SK-N-SH (cell line): ENCODE measurements around the gene DGKI. TPM values are rescaled to one million over a fixed set of nuclear protein-coding genes. Genes with fewer than 3 reads are reported as not detected.

ENCODE experiments used
- CTCF ChIA-PET: fragments of 300-600, 350-600 bp; formaldehyde crosslinking; extraction: SDS; loops from one replicate; lab custom pipeline; 2021; lab: Yijun Ruan, JAX
- POLR2A ChIA-PET: fragments of 350-600 bp; sonication (Branson Sonifier 250); formaldehyde crosslinking; extraction: SDS; loops from one replicate; lab custom pipeline; 2020; ENCODE audit warnings: antibody characterized with exemption, inconsistent platforms; lab: Yijun Ruan, JAX
- DNase-seq: peaks from one replicate; pipeline ENCODE4 v3.0.0; 2012
- H2AFZ ChIP-seq: fragments of 200-600 bp; sonication (generic); 2 replicates; pipeline ENCODE4 v1.8.1; 2016; ENCODE audit warnings: antibody characterized with exemption, mild to moderate bottlenecking, low read depth
- H3F3A ChIP-seq: fragments of 200-600 bp; sonication (generic); replicated peaks from 2 replicates; pipeline ENCODE3; 2016; ENCODE audit warnings: antibody characterized with exemption, mild to moderate bottlenecking; ENCODE audit not compliant: insufficient read depth
- H3K27ac ChIP-seq, 2 experiments: fragments of 200-500 bp in 1 of 2; fragments of 200-600 bp in 1 of 2; sonication (Bioruptor generic) in 1 of 2; sonication (generic), shearing (Covaris generic) in 1 of 2; 2 replicates each; pipeline versions ENCODE4 v1.5.1 to v1.6.1; 2014 to 2016; ENCODE audit warnings: low read depth in 2 of 2, inconsistent platforms in 1 of 2, low read length in 1 of 2, mild to moderate bottlenecking in 1 of 2, mixed read lengths in 1 of 2
- H3K27me3 ChIP-seq: fragments of 200-600 bp; sonication (generic), shearing (Covaris generic); 2 replicates; pipeline ENCODE4 v1.6.1; 2016; ENCODE audit warnings: mixed run types; ENCODE audit not compliant: insufficient read depth
- H3K36me3 ChIP-seq, 2 experiments: fragments of 200-500 bp in 1 of 2; fragments of 200-600 bp in 1 of 2; sonication (Bioruptor generic) in 1 of 2; sonication (generic) in 1 of 2; replicated peaks in 1 of 2; 2 replicates each; pipeline versions ENCODE3 to v1.5.1; 2014 to 2016; ENCODE audit warnings: low read length in 1 of 2, mild to moderate bottlenecking in 1 of 2; ENCODE audit not compliant: insufficient read depth in 2 of 2, control insufficient read depth in 1 of 2
- H3K4me1 ChIP-seq, 2 experiments: fragments of 200-500 bp in 1 of 2; fragments of 200-600 bp in 1 of 2; sonication (Bioruptor generic) in 1 of 2; sonication (generic), shearing (Covaris generic) in 1 of 2; 2 replicates each; pipeline versions ENCODE4 v1.5.1 to v1.6.1; 2014 to 2016; ENCODE audit warnings: low read depth in 1 of 2, low read length in 1 of 2, mixed run types in 1 of 2; ENCODE audit not compliant: insufficient read depth in 2 of 2, control insufficient read depth in 1 of 2
- H3K4me2 ChIP-seq: fragments of 200-600 bp; sonication (generic), shearing (Covaris generic); 2 replicates; pipeline ENCODE4 v1.6.1; 2017; ENCODE audit warnings: mixed run types
- H3K4me3 ChIP-seq, 2 experiments: fragments of 200-500 bp in 1 of 2; fragments of 200-600 bp in 1 of 2; sonication (Bioruptor generic) in 1 of 2; sonication (generic), shearing (Covaris generic) in 1 of 2; 2 replicates each; pipeline versions ENCODE4 v1.5.1 to v1.8.1; 2014 to 2016; ENCODE audit warnings: low read depth in 2 of 2, inconsistent platforms in 1 of 2, low read length in 1 of 2, mild to moderate bottlenecking in 1 of 2, mixed read lengths in 1 of 2, moderate library complexity in 1 of 2
- H3K79me2 ChIP-seq: fragments of 200-600 bp; sonication (generic); 2 replicates; pipeline ENCODE4 v1.8.1; 2017; ENCODE audit warnings: mild to moderate bottlenecking; ENCODE audit not compliant: insufficient read depth
- H3K9ac ChIP-seq: fragments of 200-600 bp; sonication (generic); 2 replicates; pipeline ENCODE4 v1.6.1; 2017; ENCODE audit warnings: mixed run types
- H3K9me2 ChIP-seq: fragments of 200-600 bp; sonication (generic); 2 replicates; pipeline ENCODE4 v1.6.1; 2017; ENCODE audit warnings: mixed run types
- H3K9me3 ChIP-seq: fragments of 200-600 bp; sonication (generic); 2 replicates; pipeline ENCODE4 v1.6.1; 2017; ENCODE audit warnings: mixed run types, mild to moderate bottlenecking, moderate library complexity
- H4K20me1 ChIP-seq: fragments of 200-600 bp; sonication (generic); 2 replicates; pipeline ENCODE4 v1.6.1; 2017; ENCODE audit warnings: mild to moderate bottlenecking, mixed run types; ENCODE audit not compliant: insufficient read depth
- CHD2 ChIP-seq: fragments of 150-350 bp; IDR thresholded peaks from 2 replicates; pipeline ENCODE4 v1.6.1; 2018; ENCODE audit warnings: low read length; ENCODE audit not compliant: partially characterized antibody
- EP300 ChIP-seq, 2 experiments: IDR thresholded peaks; 2 replicates each; pipeline versions ENCODE4 v1.4.0 to v1.6.1; 2012; ENCODE audit warnings: borderline replicate concordance in 1 of 2, low read depth in 1 of 2, low read length in 1 of 2
- EZH2phosphoT487 ChIP-seq: fragments of 200-600 bp; sonication (generic); IDR thresholded peaks from 2 replicates; pipeline ENCODE4 v1.6.1; 2017; ENCODE audit warnings: low read depth, mixed run types, mild to moderate bottlenecking, antibody characterized with exemption, moderate library complexity, borderline replicate concordance
- FOSL2 ChIP-seq: IDR thresholded peaks from 2 replicates; pipeline ENCODE4 v1.4.0; 2012; ENCODE audit warnings: low read depth, mild to moderate bottlenecking, moderate library complexity, borderline replicate concordance
- FOXJ3 ChIP-seq: sonication (generic); formaldehyde crosslinking; IDR thresholded peaks from 2 replicates; pipeline ENCODE4 v1.5.1; 2020; ENCODE audit warnings: mild to moderate bottlenecking, missing genetic modification reagents
- GATA2 ChIP-seq: sonication (generic); formaldehyde crosslinking; IDR thresholded peaks from 2 replicates; pipeline ENCODE4 v1.5.0; 2020; ENCODE audit warnings: mild to moderate bottlenecking, missing genetic modification reagents
- JUND ChIP-seq: IDR thresholded peaks from 2 replicates; pipeline ENCODE4 v1.4.0; 2012
- MEF2A ChIP-seq: IDR thresholded peaks from 2 replicates; pipeline ENCODE4 v1.4.0; 2012; ENCODE audit warnings: low read depth, borderline replicate concordance
- NFIC ChIP-seq: IDR thresholded peaks from 2 replicates; pipeline ENCODE4 v1.4.0; 2012; ENCODE audit warnings: borderline replicate concordance
- NRF1 ChIP-seq: IDR thresholded peaks from 2 replicates; pipeline ENCODE4 v1.6.1; 2012; ENCODE audit warnings: low read depth, mild to moderate bottlenecking, low read length
- POLR2AphosphoS5 ChIP-seq: IDR thresholded peaks from 2 replicates; pipeline ENCODE4 v1.6.1; 2012; ENCODE audit warnings: low read depth, low read length
- RCOR1 ChIP-seq: fragments of 150-350 bp; IDR thresholded peaks from 2 replicates; pipeline ENCODE4 v1.6.1; 2017; ENCODE audit warnings: antibody characterized with exemption, low read length
- RFX5 ChIP-seq: IDR thresholded peaks from 2 replicates; pipeline ENCODE4 v1.6.1; 2012; ENCODE audit warnings: mild to moderate bottlenecking, improper control_type of control experiment, low read length
- RXRA ChIP-seq: IDR thresholded peaks from 2 replicates; pipeline ENCODE4 v1.4.0; 2012; ENCODE audit warnings: low read depth, mild to moderate bottlenecking, borderline replicate concordance
- TAF1 ChIP-seq: IDR thresholded peaks from 2 replicates; pipeline ENCODE4 v1.6.1; 2012; ENCODE audit warnings: low read depth, mild to moderate bottlenecking, low read length, moderate library complexity, borderline replicate concordance
- TEAD4 ChIP-seq: IDR thresholded peaks from 2 replicates; pipeline ENCODE4 v1.4.0; 2012; ENCODE audit warnings: mild to moderate bottlenecking, borderline replicate concordance; ENCODE audit not compliant: insufficient read depth
- WGBS: methylation state at CpG from one replicate; pipeline ENCODE4 v1.1.6; 2017; ENCODE audit warnings: low lambda C conversion rate; 5-methylcytosine and 5-hydroxymethylcytosine counted together
- polyA plus RNA-seq, 3 experiments: library from polyadenylated mRNA; depleted of rRNA; stranded (reverse); fragments of >200 nt; gene quantifications; 2 replicates each; pipeline ENCODE4 v1.2.3, GENCODE V29; 2012
- TF ChIP-seq, protein P1 (sequence below): fragments of 200-600 bp; sonication (generic); IDR thresholded peaks from 2 replicates; pipeline ENCODE4 v1.6.1; 2017; ENCODE audit warnings: antibody characterized with exemption, mild to moderate bottlenecking, moderate library complexity
- TF ChIP-seq, protein P2 (sequence below): fragments of 150-350 bp; IDR thresholded peaks from 2 replicates; pipeline ENCODE4 v1.6.1; 2016; ENCODE audit warnings: mild to moderate bottlenecking, low read depth, low read length
- TF ChIP-seq, protein P3 (sequence below): IDR thresholded peaks from 2 replicates; pipeline ENCODE4; 2012
- TF ChIP-seq, protein P4 (sequence below): fragments of 150-350 bp; IDR thresholded peaks from 2 replicates; pipeline ENCODE4 v1.6.1; 2017; ENCODE audit warnings: antibody characterized with exemption, low read length, low read depth, borderline replicate concordance

DGKI gene
- polyA plus RNA-seq, 1 of the 3 experiments (the other 2 are of a cell fraction), result 1.3 TPM

DNA sequence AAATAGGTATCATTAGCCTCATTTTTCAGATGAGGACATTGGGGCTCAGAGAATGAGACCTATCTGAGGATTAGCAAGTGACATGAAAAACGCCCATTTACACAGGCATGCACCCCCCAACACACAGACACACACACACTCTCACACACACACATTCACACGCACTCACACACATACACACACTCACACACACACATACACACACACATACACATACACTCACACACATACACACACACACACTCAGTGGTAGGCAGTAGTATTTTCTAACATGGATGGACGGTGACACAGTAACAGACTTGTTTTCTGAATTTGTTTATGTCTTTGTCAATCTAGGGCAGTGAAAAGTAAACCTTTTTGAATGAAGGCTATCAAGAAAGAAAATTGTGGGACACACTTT is 21.3 kb downstream of the DGKI start:
- no peak overlapping the region for H3K4me2 ChIP-seq
- no peaks in the 10 kb centered on the region for H3K9me2 ChIP-seq
- CTCF ChIA-PET, result no interaction called here
- peaks cover 7 to 18% of the 10 kb centered on the region in 2 experiments for H3K4me1 ChIP-seq
- no peak overlapping the region for H3K4me3 ChIP-seq
- no peaks in the 10 kb centered on the region for H3K36me3 ChIP-seq
- TF ChIP-seq, protein P1, sequence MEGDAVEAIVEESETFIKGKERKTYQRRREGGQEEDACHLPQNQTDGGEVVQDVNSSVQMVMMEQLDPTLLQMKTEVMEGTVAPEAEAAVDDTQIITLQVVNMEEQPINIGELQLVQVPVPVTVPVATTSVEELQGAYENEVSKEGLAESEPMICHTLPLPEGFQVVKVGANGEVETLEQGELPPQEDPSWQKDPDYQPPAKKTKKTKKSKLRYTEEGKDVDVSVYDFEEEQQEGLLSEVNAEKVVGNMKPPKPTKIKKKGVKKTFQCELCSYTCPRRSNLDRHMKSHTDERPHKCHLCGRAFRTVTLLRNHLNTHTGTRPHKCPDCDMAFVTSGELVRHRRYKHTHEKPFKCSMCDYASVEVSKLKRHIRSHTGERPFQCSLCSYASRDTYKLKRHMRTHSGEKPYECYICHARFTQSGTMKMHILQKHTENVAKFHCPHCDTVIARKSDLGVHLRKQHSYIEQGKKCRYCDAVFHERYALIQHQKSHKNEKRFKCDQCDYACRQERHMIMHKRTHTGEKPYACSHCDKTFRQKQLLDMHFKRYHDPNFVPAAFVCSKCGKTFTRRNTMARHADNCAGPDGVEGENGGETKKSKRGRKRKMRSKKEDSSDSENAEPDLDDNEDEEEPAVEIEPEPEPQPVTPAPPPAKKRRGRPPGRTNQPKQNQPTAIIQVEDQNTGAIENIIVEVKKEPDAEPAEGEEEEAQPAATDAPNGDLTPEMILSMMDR, result no peak
- TF ChIP-seq FOSL2 (no peak), RXRA (no peak), CHD2 (no peak), NFIC (no peak), RCOR1 (no peak), POLR2AphosphoS5 (no peak), TAF1 (no peak), GATA2 (CRISPR knock-in tag) (no peak), NRF1 (no peak), RFX5 (no peak), FOXJ3 (no peak), JUND (no peak), EZH2phosphoT487 (no peak), TEAD4 (no peak), EP300 (IDR thresholded peaks at IDR 0.05; ENCODE audit: borderline replicate concordance in 1 of 2, low read depth in 1 of 2, low read length in 1 of 2) (no peak), MEF2A (no peak)
- TF ChIP-seq, protein P2, sequence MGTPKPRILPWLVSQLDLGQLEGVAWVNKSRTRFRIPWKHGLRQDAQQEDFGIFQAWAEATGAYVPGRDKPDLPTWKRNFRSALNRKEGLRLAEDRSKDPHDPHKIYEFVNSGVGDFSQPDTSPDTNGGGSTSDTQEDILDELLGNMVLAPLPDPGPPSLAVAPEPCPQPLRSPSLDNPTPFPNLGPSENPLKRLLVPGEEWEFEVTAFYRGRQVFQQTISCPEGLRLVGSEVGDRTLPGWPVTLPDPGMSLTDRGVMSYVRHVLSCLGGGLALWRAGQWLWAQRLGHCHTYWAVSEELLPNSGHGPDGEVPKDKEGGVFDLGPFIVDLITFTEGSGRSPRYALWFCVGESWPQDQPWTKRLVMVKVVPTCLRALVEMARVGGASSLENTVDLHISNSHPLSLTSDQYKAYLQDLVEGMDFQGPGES, result no peak
- TF ChIP-seq, protein P3, sequence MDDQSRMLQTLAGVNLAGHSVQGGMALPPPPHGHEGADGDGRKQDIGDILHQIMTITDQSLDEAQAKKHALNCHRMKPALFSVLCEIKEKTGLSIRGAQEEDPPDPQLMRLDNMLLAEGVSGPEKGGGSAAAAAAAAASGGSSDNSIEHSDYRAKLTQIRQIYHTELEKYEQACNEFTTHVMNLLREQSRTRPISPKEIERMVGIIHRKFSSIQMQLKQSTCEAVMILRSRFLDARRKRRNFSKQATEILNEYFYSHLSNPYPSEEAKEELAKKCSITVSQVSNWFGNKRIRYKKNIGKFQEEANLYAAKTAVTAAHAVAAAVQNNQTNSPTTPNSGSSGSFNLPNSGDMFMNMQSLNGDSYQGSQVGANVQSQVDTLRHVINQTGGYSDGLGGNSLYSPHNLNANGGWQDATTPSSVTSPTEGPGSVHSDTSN, result no peak
- TF ChIP-seq, protein P4, sequence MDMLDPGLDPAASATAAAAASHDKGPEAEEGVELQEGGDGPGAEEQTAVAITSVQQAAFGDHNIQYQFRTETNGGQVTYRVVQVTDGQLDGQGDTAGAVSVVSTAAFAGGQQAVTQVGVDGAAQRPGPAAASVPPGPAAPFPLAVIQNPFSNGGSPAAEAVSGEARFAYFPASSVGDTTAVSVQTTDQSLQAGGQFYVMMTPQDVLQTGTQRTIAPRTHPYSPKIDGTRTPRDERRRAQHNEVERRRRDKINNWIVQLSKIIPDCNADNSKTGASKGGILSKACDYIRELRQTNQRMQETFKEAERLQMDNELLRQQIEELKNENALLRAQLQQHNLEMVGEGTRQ, result no peak
- H3K27me3 ChIP-seq, result no peaks in the 10 kb centered on the region
- POLR2A ChIA-PET, result no interaction called here
- no peaks in the 10 kb centered on the region for H4K20me1 ChIP-seq
- peaks cover 4% of the 10 kb centered on the region for H3F3A ChIP-seq
- no peaks in the 10 kb centered on the region for H3K9me3 ChIP-seq
- 82% methylated on average over 3 of the region's 3 CpGs for WGBS
- no peak overlapping the region for H2AFZ ChIP-seq
- H3K9ac ChIP-seq, result no peak overlapping the region
- peaks cover 4% of the 10 kb centered on the region; the same call in 1 of the 2 replicates for H3K79me2 ChIP-seq
- H3K27ac ChIP-seq, result no peak overlapping the region
- no peak for DNase-seq
